Activated effector memory CD4-positive, alpha-beta T cell treated with anti-CD3 and anti-CD28 coated beads, Interleukin-2, amount 50 U/mL, for 16 hours (primary cell): ENCODE measurements around the gene CNP.
"Not testable (repeated sequence)": the region's sequence is repeated elsewhere in the genome, so short reads cannot be mapped to it uniquely, and the experiment has no call there.

Source experiments
- DNase-seq: peaks from one replicate; pipeline ENCODE4 v3.0.0-alpha.2; 2020

CNP gene

GRCh38 chr17:42010266-42010680 is 43.7 kb downstream of the CNP start:
- DNase-seq: not testable (repeated sequence)

GRCh38 chr17:42010898-42011516 is 44.4 kb downstream of the CNP start:
- no peak for DNase-seq

- DNase-seq: not testable (repeated sequence)
Measured at GRCh38 chr17:42012363-42012762, 45.8 kb downstream of the CNP start.

GRCh38 chr17:42013740-42014139 is 47.1 kb downstream of the CNP start:
- not testable (repeated sequence) for DNase-seq

- peak; percentile 74 for DNase-seq
Measured at GRCh38 chr17:42016411-42016831, 49.8 kb downstream of the CNP start.

- peak; percentile 96 for DNase-seq
Measured at GRCh38 chr17:42016941-42017865, 50.6 kb downstream of the CNP start, which contains the start of gene DNAJC7. TSS of gene DNAJC7 (minus strand) at chr17:42017439. CDS start at chr17:42017416, 23 bp downstream.

- no peak for DNase-seq
Measured at GRCh38 chr17:42017866-42018200, 51.2 kb downstream of the CNP start.

GRCh38 chr17:42018339-42018738 is 51.7 kb downstream of the CNP start:
- DNase-seq: no peak

GRCh38 chr17:42018988-42019387 is 52.4 kb downstream of the CNP start:
- no peak for DNase-seq

GRCh38 chr17:42019509-42020404 is 53.2 kb downstream of the CNP start, which contains the start of gene NKIRAS2:
TSS of gene NKIRAS2 (plus strand) at chr17:42020090. CDS start at chr17:42021578, 1,488 bp downstream.
- DNase-seq: peak; percentile 98

- not testable (repeated sequence) for DNase-seq
Measured at GRCh38 chr17:42020845-42021244, 54.2 kb downstream of the CNP start.

GRCh38 chr17:42023524-42024349 is 57.1 kb downstream of the CNP start:
- DNase-seq: no peak

- DNase-seq: no peak
Measured at GRCh38 chr17:42025191-42025579, 58.6 kb downstream of the CNP start.

GRCh38 chr17:42025936-42026335 is 59.3 kb downstream of the CNP start:
- DNase-seq: no peak

GRCh38 chr17:42026857-42027589 is 60.4 kb downstream of the CNP start:
- no peak for DNase-seq
